Mesenchymal stem cell (in vitro differentiated cells and primary cell): ENCODE measurements around the gene EGFR.
A peak's percentile ranks its signal among the peaks of the same experiment; 100 is the strongest.

ENCODE experiments used
- DNase-seq: peaks from one replicate; pipeline ENCODE4 v3.0.0-alpha.2; 2013
- H2AFZ ChIP-seq: one replicate; pipeline ENCODE4 v1.6.1; 2013; ENCODE audit warnings: low read depth, mild to moderate bottlenecking, control low read depth, inconsistent platforms, low read length, moderate library complexity
- H2AK5ac ChIP-seq: 2 replicates; pipeline ENCODE4 v1.6.1; 2013; ENCODE audit warnings: low read length, moderate library complexity, mild to moderate bottlenecking, inconsistent platforms; ENCODE audit not compliant: severe bottlenecking
- H2BK120ac ChIP-seq: one replicate; pipeline ENCODE4 v1.6.1; 2013; ENCODE audit warnings: low read depth, mild to moderate bottlenecking, inconsistent platforms, low read length, moderate library complexity
- H2BK12ac ChIP-seq, 2 experiments: one replicate each; pipeline ENCODE4 v1.6.1; 2013; ENCODE audit warnings: inconsistent platforms in 2 of 2, low read length in 2 of 2, mild to moderate bottlenecking in 2 of 2, moderate library complexity in 2 of 2, control low read depth in 1 of 2
- H2BK15ac ChIP-seq: one replicate; pipeline ENCODE4 v1.6.1; 2013; ENCODE audit warnings: mild to moderate bottlenecking, low read depth, inconsistent platforms; ENCODE audit not compliant: poor library complexity, severe bottlenecking
- H2BK5ac ChIP-seq: 2 replicates; pipeline ENCODE4 v1.6.1; 2013; ENCODE audit warnings: low read depth, mild to moderate bottlenecking, low read length, control low read depth, inconsistent platforms; ENCODE audit not compliant: poor library complexity, severe bottlenecking
- H3K14ac ChIP-seq, 2 experiments: one replicate each; pipeline ENCODE4 v1.6.1; 2013; ENCODE audit warnings: inconsistent platforms in 2 of 2, low read length in 2 of 2, control low read depth in 1 of 2, mild to moderate bottlenecking in 1 of 2, moderate library complexity in 1 of 2
- H3K18ac ChIP-seq, 2 experiments: one replicate each; pipeline ENCODE4 v1.6.1; 2013; ENCODE audit warnings: inconsistent platforms in 2 of 2, low read length in 2 of 2, control low read depth in 1 of 2, low read depth in 1 of 2, mild to moderate bottlenecking in 1 of 2
- H3K23ac ChIP-seq, 2 experiments: one replicate each; pipeline ENCODE4 v1.6.1; 2013; ENCODE audit warnings: inconsistent platforms in 2 of 2, low read length in 2 of 2, mild to moderate bottlenecking in 2 of 2, moderate library complexity in 2 of 2, control low read depth in 1 of 2
- H3K27ac ChIP-seq: 2 replicates; pipeline ENCODE4 v1.5.1; 2013; ENCODE audit warnings: mild to moderate bottlenecking, moderate library complexity, low read length, control low read depth, inconsistent platforms; ENCODE audit not compliant: poor library complexity, severe bottlenecking
- H3K27me3 ChIP-seq, 2 experiments: 2 replicates each; pipeline versions ENCODE4 v1.6.1 to v1.7.0; 2013; ENCODE audit warnings: low read length in 2 of 2, mild to moderate bottlenecking in 2 of 2, moderate library complexity in 2 of 2, control low read depth in 1 of 2, inconsistent platforms in 1 of 2; ENCODE audit not compliant: control insufficient read depth in 1 of 2, insufficient read depth in 1 of 2
- H3K36me3 ChIP-seq, 2 experiments: 2 replicates each; pipeline versions ENCODE4 v1.6.1 to v1.7.0; 2013; ENCODE audit warnings: low read length in 2 of 2, control low read depth in 1 of 2, inconsistent platforms in 1 of 2, low read depth in 1 of 2, mild to moderate bottlenecking in 1 of 2; ENCODE audit not compliant: insufficient read depth in 2 of 2, control insufficient read depth in 1 of 2
- H3K4ac ChIP-seq, 2 experiments: one replicate each; pipeline ENCODE4 v1.6.1; 2013; ENCODE audit warnings: inconsistent platforms in 2 of 2, low read length in 2 of 2, mild to moderate bottlenecking in 2 of 2, moderate library complexity in 2 of 2, control low read depth in 1 of 2, low read depth in 1 of 2
- H3K4me1 ChIP-seq: 2 replicates; pipeline ENCODE4 v1.6.1; 2013; ENCODE audit warnings: low read depth, low read length, control low read depth; ENCODE audit not compliant: control insufficient read depth, insufficient read depth
- H3K4me2 ChIP-seq: 2 replicates; pipeline ENCODE4 v1.6.1; 2013; ENCODE audit warnings: low read length, mild to moderate bottlenecking, inconsistent platforms; ENCODE audit not compliant: poor library complexity, severe bottlenecking
- H3K4me3 ChIP-seq, 2 experiments: 2 replicates each; pipeline versions ENCODE4 v1.5.1 to v1.7.0; 2013; ENCODE audit warnings: low read length in 2 of 2, mild to moderate bottlenecking in 2 of 2, control low read depth in 1 of 2, low read depth in 1 of 2; ENCODE audit not compliant: insufficient read depth in 1 of 2
- H3K79me1 ChIP-seq: replicated peaks from 2 replicates; pipeline ENCODE4 v1.6.1; 2013; ENCODE audit warnings: mild to moderate bottlenecking, control low read depth, low read length, inconsistent platforms; ENCODE audit not compliant: poor library complexity, severe bottlenecking
- H3K9ac ChIP-seq: 2 replicates; pipeline ENCODE4 v1.7.0; 2013; ENCODE audit warnings: mild to moderate bottlenecking, low read length, moderate library complexity
- H3K9me3 ChIP-seq: 2 replicates; pipeline ENCODE4 v1.7.0; 2013; ENCODE audit warnings: mild to moderate bottlenecking, low read length; ENCODE audit not compliant: control insufficient read depth
- H4K8ac ChIP-seq: one replicate; pipeline ENCODE4 v1.6.1; 2013; ENCODE audit warnings: inconsistent platforms, mild to moderate bottlenecking, low read length, moderate library complexity
- H4K91ac ChIP-seq: one replicate; pipeline ENCODE4 v1.6.1; 2013; ENCODE audit warnings: mild to moderate bottlenecking, low read length, inconsistent platforms
- WGBS: methylation state at CpG from one replicate; pipeline ENCODE4 v1.1.7; 2013; ENCODE audit warnings: mixed read lengths; 5-methylcytosine and 5-hydroxymethylcytosine counted together

EGFR gene

DNA sequence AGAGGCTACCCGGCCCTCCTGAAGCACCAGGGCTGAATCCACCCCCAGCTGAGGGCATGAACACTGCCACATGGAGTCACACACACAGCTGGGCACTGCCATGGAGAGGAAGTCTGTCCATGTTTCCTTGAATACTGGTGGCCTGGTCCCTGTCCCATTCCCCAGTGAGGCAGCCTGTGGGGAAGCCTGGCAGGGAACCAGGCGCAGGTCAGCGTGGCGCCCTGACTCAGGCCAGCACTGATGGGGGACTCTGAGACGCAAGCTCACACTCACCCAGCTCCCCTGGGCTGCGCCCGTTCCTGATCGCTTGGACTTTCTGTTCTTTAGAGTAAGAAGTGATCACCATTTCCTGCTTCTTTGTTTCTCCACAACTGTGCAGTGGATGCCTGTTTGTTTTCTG, 128.3 kb downstream of the EGFR start:
- no peak overlapping the region for H3K23ac ChIP-seq
- H3K4me3 ChIP-seq: no peak overlapping the region
- peaks cover 20% of the 10 kb centered on the region for H3K4me1 ChIP-seq
- no peak overlapping the region for H3K14ac ChIP-seq
- H3K79me1 ChIP-seq: peaks cover 17% of the 10 kb centered on the region
- no peak overlapping the region for H2BK15ac ChIP-seq
- no peak overlapping the region for H2AK5ac ChIP-seq
- H3K4me2 ChIP-seq: no peak overlapping the region
- peaks cover 31 to 94% of the 10 kb centered on the region in 2 experiments for H3K36me3 ChIP-seq
- no peak overlapping the region for H3K4ac ChIP-seq
- peak overlapping the region; percentile 43 for H4K8ac ChIP-seq
- H4K91ac ChIP-seq: peak overlapping the region; percentile 21
- H3K9ac ChIP-seq: no peak overlapping the region
- H2BK5ac ChIP-seq: peak overlapping the region; percentile 20
- H2BK120ac ChIP-seq: no peak overlapping the region
- H3K27me3 ChIP-seq: no peaks in the 10 kb centered on the region
- H2BK12ac ChIP-seq: no peak overlapping the region
- no peak for DNase-seq
- H3K18ac ChIP-seq: no peak overlapping the region
- no peak overlapping the region for H2AFZ ChIP-seq
- WGBS: 98% methylated on average over 8 of the region's 8 CpGs
- H3K9me3 ChIP-seq: no peaks in the 10 kb centered on the region
- H3K27ac ChIP-seq: no peak overlapping the region

- Histone ChIP-seq H3K9me3 (no peaks in the 10 kb centered on the region), H4K8ac (no peak overlapping the region), H2BK12ac (no peak overlapping the region), H3K79me1 (peaks cover 20% of the 10 kb centered on the region), H2AK5ac (no peak overlapping the region), H3K27ac (no peak overlapping the region), H2BK120ac (no peak overlapping the region), H3K4me2 (no peak overlapping the region), H2BK5ac (no peak overlapping the region), H3K4me1 (peaks cover 22% of the 10 kb centered on the region), H2BK15ac (peak overlapping the region; percentile 8), H3K4ac (no peak overlapping the region), H3K9ac (no peak overlapping the region), H3K14ac (no peak overlapping the region), H3K36me3 (peaks cover 36 to 94% of the 10 kb centered on the region in 2 experiments), H3K23ac (no peak overlapping the region), H3K4me3 (no peak overlapping the region), H2AFZ (no peak overlapping the region), H3K18ac (no peak overlapping the region), H4K91ac (no peak overlapping the region), H3K27me3 (no peaks in the 10 kb centered on the region)
- no peak for DNase-seq
- WGBS: 100% methylated on average over 2 of the region's 2 CpGs
These were observed 128.9 kb downstream of the EGFR start for GRCh38 chr7:55147736-55148135.

DNA sequence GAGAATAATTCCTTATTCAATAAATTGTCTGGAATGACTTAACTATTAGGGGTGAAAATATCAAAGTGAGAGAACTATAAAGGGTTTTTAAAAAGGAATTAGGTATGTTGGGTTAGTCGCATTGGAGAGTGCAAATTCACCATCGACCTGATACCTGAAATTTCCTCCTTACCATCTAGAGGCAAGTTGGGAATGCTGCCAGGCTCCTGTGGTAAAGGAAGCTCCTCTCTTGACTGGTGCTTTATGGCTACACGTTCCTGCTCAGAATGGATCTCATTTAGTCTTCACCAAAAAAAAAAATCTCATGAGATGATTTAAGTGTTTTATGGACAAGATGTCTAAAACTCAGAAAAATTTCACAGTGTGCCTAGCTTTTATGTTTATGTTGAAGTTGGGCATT, 129.8 kb downstream of the EGFR start:
- H3K23ac ChIP-seq: no peak overlapping the region
- H3K4ac ChIP-seq: no peak overlapping the region
- no peak overlapping the region for H2BK5ac ChIP-seq
- H3K4me1 ChIP-seq: peaks cover 22% of the 10 kb centered on the region
- no peak overlapping the region for H3K4me2 ChIP-seq
- H2BK12ac ChIP-seq: no peak overlapping the region
- no peak overlapping the region for H3K9ac ChIP-seq
- no peak overlapping the region for H2AFZ ChIP-seq
- no peak overlapping the region for H3K14ac ChIP-seq
- H3K4me3 ChIP-seq: no peak overlapping the region
- H3K79me1 ChIP-seq: peaks cover 19% of the 10 kb centered on the region
- H3K18ac ChIP-seq: no peak overlapping the region
- H2BK120ac ChIP-seq: no peak overlapping the region
- no peaks in the 10 kb centered on the region for H3K9me3 ChIP-seq
- H3K27me3 ChIP-seq: no peaks in the 10 kb centered on the region
- H2AK5ac ChIP-seq: no peak overlapping the region
- DNase-seq: no peak
- H3K27ac ChIP-seq: no peak overlapping the region
- no peak overlapping the region for H2BK15ac ChIP-seq
- WGBS: 100% methylated on average over 2 of the region's 3 CpGs
- peaks cover 40 to 94% of the 10 kb centered on the region in 2 experiments for H3K36me3 ChIP-seq
- no peak overlapping the region for H4K8ac ChIP-seq
- H4K91ac ChIP-seq: no peak overlapping the region

GRCh38 chr7:55149001-55149400, 130.2 kb downstream of the EGFR start:
- Histone ChIP-seq H3K18ac (no peak overlapping the region), H3K27me3 (no peaks in the 10 kb centered on the region), H2BK120ac (no peak overlapping the region), H4K91ac (no peak overlapping the region), H3K79me1 (peaks cover 19% of the 10 kb centered on the region), H3K4me1 (peaks cover 21% of the 10 kb centered on the region), H2BK12ac (no peak overlapping the region), H3K27ac (no peak overlapping the region), H4K8ac (no peak overlapping the region), H3K9ac (peak overlapping the region; percentile 32), H2AFZ (no peak overlapping the region), H2BK15ac (no peak overlapping the region), H3K23ac (no peak overlapping the region), H3K4me3 (no peak overlapping the region), H2BK5ac (no peak overlapping the region), H3K4me2 (no peak overlapping the region), H3K14ac (no peak overlapping the region), H3K9me3 (no peaks in the 10 kb centered on the region), H2AK5ac (no peak overlapping the region), H3K36me3 (peaks cover 44 to 94% of the 10 kb centered on the region in 2 experiments), H3K4ac (no peak overlapping the region)
- DNase-seq: no peak
- no CpG with 5 or more reads among the region's 1 CpG for WGBS
